Neural cell (in vitro differentiated cells): ENCODE results near the gene TMPRSS3.

Experiments
- CTCF ChIP-seq: fragments of 450-650 bp; IDR thresholded peaks from 2 replicates; pipeline ENCODE4 v1.5.1; 2014; ENCODE audit warnings: antibody characterized with exemption, mild to moderate bottlenecking, moderate library complexity; ENCODE audit not compliant: poor library complexity, severe bottlenecking
- POLR2AphosphoS5 ChIP-seq: IDR thresholded peaks from 2 replicates; pipeline ENCODE4 v1.6.1; 2012
- RAD21 ChIP-seq: fragments of 450-650 bp; conservative IDR thresholded peaks from 2 replicates; pipeline ENCODE4 v1.6.1; 2014; ENCODE audit warnings: antibody characterized with exemption, mild to moderate bottlenecking, moderate library complexity
- REST ChIP-seq: IDR thresholded peaks from 2 replicates; pipeline ENCODE4 v1.6.1; 2012; ENCODE audit warnings: borderline replicate concordance
- TAF1 ChIP-seq: IDR thresholded peaks from 2 replicates; pipeline ENCODE4 v1.6.1; 2012; ENCODE audit warnings: low read depth

- TF ChIP-seq CTCF (no peak), REST (no peak), TAF1 (no peak), RAD21 (no peak), POLR2AphosphoS5 (no peak)
Measured at GRCh38 chr21:42347601-42348327, 48.1 kb downstream of the TMPRSS3 start.
